OCI-LY7 (cell line): ENCODE measurements around the gene ITGA3.

Experiments
- EZH2phosphoT487 ChIP-seq: fragments of 200-600 bp; sonication (generic); IDR thresholded peaks from 2 replicates; pipeline ENCODE4 v1.6.1; 2018; ENCODE audit warnings: low read depth, borderline replicate concordance, mild to moderate bottlenecking, mixed run types, antibody characterized with exemption, low read length, moderate library complexity, mixed read lengths
- TF ChIP-seq, protein P1 (sequence below): fragments of 200-600 bp; sonication (generic); conservative IDR thresholded peaks from 2 replicates; pipeline ENCODE4 v1.5.1; 2014; ENCODE audit warnings: mild to moderate bottlenecking, antibody characterized with exemption, low read length, moderate library complexity, mixed read lengths

- TF ChIP-seq, protein P1, sequence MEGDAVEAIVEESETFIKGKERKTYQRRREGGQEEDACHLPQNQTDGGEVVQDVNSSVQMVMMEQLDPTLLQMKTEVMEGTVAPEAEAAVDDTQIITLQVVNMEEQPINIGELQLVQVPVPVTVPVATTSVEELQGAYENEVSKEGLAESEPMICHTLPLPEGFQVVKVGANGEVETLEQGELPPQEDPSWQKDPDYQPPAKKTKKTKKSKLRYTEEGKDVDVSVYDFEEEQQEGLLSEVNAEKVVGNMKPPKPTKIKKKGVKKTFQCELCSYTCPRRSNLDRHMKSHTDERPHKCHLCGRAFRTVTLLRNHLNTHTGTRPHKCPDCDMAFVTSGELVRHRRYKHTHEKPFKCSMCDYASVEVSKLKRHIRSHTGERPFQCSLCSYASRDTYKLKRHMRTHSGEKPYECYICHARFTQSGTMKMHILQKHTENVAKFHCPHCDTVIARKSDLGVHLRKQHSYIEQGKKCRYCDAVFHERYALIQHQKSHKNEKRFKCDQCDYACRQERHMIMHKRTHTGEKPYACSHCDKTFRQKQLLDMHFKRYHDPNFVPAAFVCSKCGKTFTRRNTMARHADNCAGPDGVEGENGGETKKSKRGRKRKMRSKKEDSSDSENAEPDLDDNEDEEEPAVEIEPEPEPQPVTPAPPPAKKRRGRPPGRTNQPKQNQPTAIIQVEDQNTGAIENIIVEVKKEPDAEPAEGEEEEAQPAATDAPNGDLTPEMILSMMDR = peak; percentile 96
- TF ChIP-seq EZH2phosphoT487 = no peak
These were observed 29.1 kb upstream of the ITGA3 start for GRCh38 chr17:50026837-50027171.
